HTR-8/SVneo (cell line): ENCODE results near the gene PFKP.
"Not testable (repeated sequence)": the region's sequence is repeated elsewhere in the genome, so short reads cannot be mapped to it uniquely, and the experiment has no call there.

Experiments
- DNase-seq: peaks from one replicate; pipeline ENCODE4 v3.0.0; 2011; ENCODE audit warnings: low spot score, mixed read lengths; ENCODE audit not compliant: insufficient read length
- FAIRE-seq: peaks from 2 replicates; lab custom pipeline; 2011; peaks lifted over from hg19 to GRCh38; lab: Jason Lieb, UNC

PFKP gene

GRCh38 chr10:3147117-3147820 is 79.9 kb downstream of the PFKP start:
- FAIRE-seq (no peak), DNase-seq (no peak)

- DNase-seq: no peak
Observed at GRCh38 chr10:3148041-3148440, 80.7 kb downstream of the PFKP start.

GRCh38 chr10:3148994-3149393 is 81.6 kb downstream of the PFKP start:
- DNase-seq: no peak
- FAIRE-seq: no peak

More at GRCh38 chr10:3148041-3148440, 80.7 kb downstream of the PFKP start:
- FAIRE-seq: no peak

GRCh38 chr10:3149918-3150317 is 82.6 kb downstream of the PFKP start:
- DNase-seq: no peak
- FAIRE-seq: no peak

- no peak for FAIRE-seq
- DNase-seq: no peak
Observed at GRCh38 chr10:3150366-3150765, 83.0 kb downstream of the PFKP start.

- DNase-seq: no peak
- no peak for FAIRE-seq
Observed at GRCh38 chr10:3150961-3151360, 83.6 kb downstream of the PFKP start.

- DNase-seq: no peak
- no peak for FAIRE-seq
Observed at GRCh38 chr10:3151889-3152565, 84.7 kb downstream of the PFKP start.

- no peak for FAIRE-seq
- DNase-seq: no peak
Observed at GRCh38 chr10:3152566-3152935, 85.2 kb downstream of the PFKP start.

- DNase-seq: no peak
- FAIRE-seq: no peak
Observed at GRCh38 chr10:3154666-3155065, 87.3 kb downstream of the PFKP start.

GRCh38 chr10:3159152-3159551 is 91.8 kb downstream of the PFKP start:
- DNase-seq (no peak), FAIRE-seq (no peak)

GRCh38 chr10:3162533-3162932 is 95.2 kb downstream of the PFKP start:
- FAIRE-seq (no peak), DNase-seq (no peak)

GRCh38 chr10:3163879-3164278 is 96.5 kb downstream of the PFKP start:
- no peak for DNase-seq
- FAIRE-seq: no peak

GRCh38 chr10:3165196-3165595 is 97.8 kb downstream of the PFKP start:
- FAIRE-seq: no peak
- no peak for DNase-seq

- FAIRE-seq (no peak), DNase-seq (no peak)
Observed at GRCh38 chr10:3166496-3167290, 99.3 kb downstream of the PFKP start.

- DNase-seq (no peak), FAIRE-seq (no peak)
Observed at GRCh38 chr10:3167611-3168330, 100.4 kb downstream of the PFKP start.

GRCh38 chr10:3169271-3169670 is 101.9 kb downstream of the PFKP start:
- FAIRE-seq (no peak), DNase-seq (no peak)

- DNase-seq (no peak), FAIRE-seq (no peak)
Observed at GRCh38 chr10:3169673-3170072, 102.3 kb downstream of the PFKP start.

- not testable (repeated sequence) for DNase-seq, FAIRE-seq
Observed at GRCh38 chr10:3171488-3171887, 104.1 kb downstream of the PFKP start.

GRCh38 chr10:3172081-3172445 is 104.7 kb downstream of the PFKP start:
- no peak for FAIRE-seq

GRCh38 chr10:3172446-3173170 is 105.3 kb downstream of the PFKP start, which contains the start of gene PITRM1:
Gene PITRM1, minus strand, starts transcription at chr10:3172782. Its CDS starts 10 bp downstream, at chr10:3172772.
- DNase-seq (peak; percentile 98), FAIRE-seq (peak; percentile 97)

More at GRCh38 chr10:3172081-3172445, 104.7 kb downstream of the PFKP start:
- peak; percentile 13 for DNase-seq
